ENCODE data around the gene FGF8. TPM values are rescaled to one million over a fixed set of nuclear protein-coding genes. Genes with fewer than 3 reads are reported as not detected.

The FGF8 gene
- total and polyA plus RNA-seq, 2 of the 8 experiments (the other 6 are each of a cell fraction or from before 2014, with no cell fraction given): 1.1 to 3.9 TPM

DNA sequence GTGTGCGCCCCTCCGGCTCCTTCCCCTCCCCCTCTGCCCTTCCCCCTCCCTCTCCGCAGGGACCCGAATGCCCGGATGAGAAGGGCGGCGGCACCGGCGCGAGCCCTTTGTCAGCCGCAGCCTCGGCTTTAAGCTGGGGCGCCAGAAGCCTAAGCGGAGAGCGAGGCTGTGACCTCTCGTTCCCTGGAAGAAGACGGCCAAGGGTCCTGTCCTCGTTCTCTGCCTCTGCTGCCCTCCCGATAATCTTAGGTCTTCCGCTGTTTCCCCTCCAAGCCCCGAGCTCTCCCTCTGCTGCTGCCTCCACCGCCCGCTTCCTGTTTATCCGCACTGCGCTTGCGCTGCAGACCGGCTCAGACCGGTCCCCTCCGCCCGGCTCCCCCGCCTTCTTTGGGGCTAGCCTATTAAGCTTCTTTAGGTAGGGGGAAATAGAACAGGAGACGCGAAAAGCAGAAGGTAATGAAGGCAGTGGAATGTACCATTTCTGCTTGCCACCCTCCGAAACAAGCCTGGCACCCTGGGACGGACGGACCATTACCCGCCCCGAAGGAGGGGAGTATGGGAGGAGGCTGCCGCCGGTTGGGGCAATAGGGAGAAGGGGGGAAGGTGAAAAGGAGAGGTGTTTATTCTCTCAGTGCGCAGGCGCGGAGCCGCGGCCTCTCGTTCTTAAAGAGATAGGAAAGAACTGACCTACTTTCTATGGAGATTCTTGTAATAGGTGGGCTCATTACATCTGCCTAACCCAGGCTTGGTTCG, 42.4 kb upstream of the FGF8 start, which contains the start of gene OGA (continued):
- peak; percentile 35 for TF ChIP-seq SAP30 (IDR thresholded peaks at IDR 0.05; ENCODE audit: insufficient read depth, insufficient replicate concordance, low read length)
- TF ChIP-seq TAF1 (IDR thresholded peaks at IDR 0.05; ENCODE audit: low read depth, low read length): peak; percentile 100
- TF ChIP-seq BACH1 (IDR thresholded peaks at IDR 0.05; ENCODE audit: low read length): no peak
- peak; percentile 83 to 88 for TF ChIP-seq POLR2A (IDR thresholded peaks at IDR 0.05; ENCODE audit: control extremely low read depth in 1 of 2, low read depth in 2 of 2, low read length in 2 of 2)
- TF ChIP-seq, protein P1, sequence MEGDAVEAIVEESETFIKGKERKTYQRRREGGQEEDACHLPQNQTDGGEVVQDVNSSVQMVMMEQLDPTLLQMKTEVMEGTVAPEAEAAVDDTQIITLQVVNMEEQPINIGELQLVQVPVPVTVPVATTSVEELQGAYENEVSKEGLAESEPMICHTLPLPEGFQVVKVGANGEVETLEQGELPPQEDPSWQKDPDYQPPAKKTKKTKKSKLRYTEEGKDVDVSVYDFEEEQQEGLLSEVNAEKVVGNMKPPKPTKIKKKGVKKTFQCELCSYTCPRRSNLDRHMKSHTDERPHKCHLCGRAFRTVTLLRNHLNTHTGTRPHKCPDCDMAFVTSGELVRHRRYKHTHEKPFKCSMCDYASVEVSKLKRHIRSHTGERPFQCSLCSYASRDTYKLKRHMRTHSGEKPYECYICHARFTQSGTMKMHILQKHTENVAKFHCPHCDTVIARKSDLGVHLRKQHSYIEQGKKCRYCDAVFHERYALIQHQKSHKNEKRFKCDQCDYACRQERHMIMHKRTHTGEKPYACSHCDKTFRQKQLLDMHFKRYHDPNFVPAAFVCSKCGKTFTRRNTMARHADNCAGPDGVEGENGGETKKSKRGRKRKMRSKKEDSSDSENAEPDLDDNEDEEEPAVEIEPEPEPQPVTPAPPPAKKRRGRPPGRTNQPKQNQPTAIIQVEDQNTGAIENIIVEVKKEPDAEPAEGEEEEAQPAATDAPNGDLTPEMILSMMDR (IDR thresholded peaks at IDR 0.05; ENCODE audit: control extremely low read depth in 1 of 3, insufficient read depth in 1 of 3, low read depth in 1 of 3, low read length in 3 of 3): no peak
- peak; percentile 20; the same call in 1 of the 2 replicates for TF ChIP-seq TEAD4 (IDR thresholded peaks at IDR 0.05; ENCODE audit: low read depth, low read length)
- TF ChIP-seq, protein P2, sequence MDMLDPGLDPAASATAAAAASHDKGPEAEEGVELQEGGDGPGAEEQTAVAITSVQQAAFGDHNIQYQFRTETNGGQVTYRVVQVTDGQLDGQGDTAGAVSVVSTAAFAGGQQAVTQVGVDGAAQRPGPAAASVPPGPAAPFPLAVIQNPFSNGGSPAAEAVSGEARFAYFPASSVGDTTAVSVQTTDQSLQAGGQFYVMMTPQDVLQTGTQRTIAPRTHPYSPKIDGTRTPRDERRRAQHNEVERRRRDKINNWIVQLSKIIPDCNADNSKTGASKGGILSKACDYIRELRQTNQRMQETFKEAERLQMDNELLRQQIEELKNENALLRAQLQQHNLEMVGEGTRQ (IDR thresholded peaks at IDR 0.05; ENCODE audit: low read length): no peak
- 0 out of 2 replicates have a peak, but pooled peaks have one; percentile 10 for TF ChIP-seq TCF12 (IDR thresholded peaks at IDR 0.05; ENCODE audit: low read depth, low read length)
- peak; percentile 14 for TF ChIP-seq KDM4A (IDR thresholded peaks at IDR 0.05; ENCODE audit: low read depth, low read length, severe bottlenecking)

All from H1 (cell line).